HG02678 (cell line): ENCODE data around the gene ENTPD8.

Experiments used
- ATAC-seq: cut with Tn5 transposase; IDR thresholded peaks from one replicate; pipeline ENCODE4 v1.9.1; 2021; ENCODE audit warnings: mild to moderate bottlenecking, moderate library complexity; ENCODE audit not compliant: unreplicated experiment

ENTPD8 gene, protein sequence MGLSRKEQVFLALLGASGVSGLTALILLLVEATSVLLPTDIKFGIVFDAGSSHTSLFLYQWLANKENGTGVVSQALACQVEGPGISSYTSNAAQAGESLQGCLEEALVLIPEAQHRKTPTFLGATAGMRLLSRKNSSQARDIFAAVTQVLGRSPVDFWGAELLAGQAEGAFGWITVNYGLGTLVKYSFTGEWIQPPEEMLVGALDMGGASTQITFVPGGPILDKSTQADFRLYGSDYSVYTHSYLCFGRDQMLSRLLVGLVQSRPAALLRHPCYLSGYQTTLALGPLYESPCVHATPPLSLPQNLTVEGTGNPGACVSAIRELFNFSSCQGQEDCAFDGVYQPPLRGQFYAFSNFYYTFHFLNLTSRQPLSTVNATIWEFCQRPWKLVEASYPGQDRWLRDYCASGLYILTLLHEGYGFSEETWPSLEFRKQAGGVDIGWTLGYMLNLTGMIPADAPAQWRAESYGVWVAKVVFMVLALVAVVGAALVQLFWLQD

DNA sequence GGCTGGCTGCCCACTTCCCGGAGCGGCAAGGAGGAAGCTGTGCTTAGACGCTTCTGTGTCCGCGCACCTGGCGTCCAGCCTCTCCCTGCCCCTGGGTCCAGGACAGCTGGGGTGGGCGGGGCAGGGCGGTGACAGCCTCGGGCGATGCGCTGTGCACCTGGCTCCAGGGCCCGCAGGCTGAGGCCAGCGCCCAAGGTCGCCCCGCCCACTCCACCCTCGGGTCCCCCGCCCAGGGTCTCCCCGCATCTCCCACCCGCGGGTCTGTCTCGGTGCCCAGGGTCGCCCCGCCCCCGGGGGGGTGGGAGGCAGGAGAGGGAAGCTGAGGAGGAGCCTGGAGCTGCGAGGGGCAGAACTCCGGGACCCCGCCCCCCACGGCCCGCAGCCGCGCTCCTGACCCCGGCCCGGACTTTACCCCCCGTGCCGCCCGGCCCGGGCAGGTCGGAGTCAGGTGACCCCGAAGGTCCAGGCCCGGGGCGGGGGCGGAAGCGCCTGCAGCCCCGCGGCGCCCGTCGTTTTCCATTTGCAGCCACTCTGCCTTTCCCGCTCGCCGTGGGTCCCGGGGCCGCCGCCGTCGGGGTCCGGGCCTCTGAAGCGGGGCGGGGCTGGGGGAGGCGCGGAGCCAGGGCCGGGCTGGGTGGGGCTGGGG, at the start of gene ENTPD8:
TSS of gene ENTPD8 (minus strand) at position 69 of the 646 bp plus-strand sequence. CDS start 3,072 bp downstream, outside the sequence.
- ATAC-seq: no peak

DNA sequence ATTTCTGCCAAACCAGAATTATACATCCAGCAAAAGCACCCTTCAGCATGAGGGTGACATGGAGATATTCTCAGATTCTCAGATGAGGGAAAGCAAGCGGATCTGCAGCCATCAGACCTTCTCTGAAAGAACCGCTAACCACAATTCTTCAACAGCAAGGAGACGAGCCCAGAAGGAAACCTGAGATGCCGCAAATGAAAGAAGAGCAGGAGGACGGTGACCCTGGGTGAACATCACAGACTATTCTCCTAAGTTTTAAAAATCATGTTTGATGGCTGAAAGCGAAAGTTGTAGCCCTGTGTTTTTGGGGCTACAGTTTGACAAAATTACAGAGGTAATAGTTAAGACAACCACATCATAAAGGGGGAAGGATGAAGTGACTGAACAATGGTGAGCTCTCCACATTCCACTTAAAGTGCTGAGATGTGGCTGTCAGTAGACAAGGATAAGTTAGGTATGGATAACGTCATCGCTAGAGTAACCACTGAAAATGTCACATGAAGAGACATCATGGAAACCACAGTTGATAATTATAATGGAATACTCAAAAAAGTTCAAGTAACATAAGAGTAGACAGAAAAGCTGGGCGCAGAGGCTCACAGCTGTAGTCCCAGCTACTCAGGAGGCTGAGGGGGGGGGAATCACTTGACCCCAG, 49.5 kb upstream of the ENTPD8 start:
- ATAC-seq: no peak

DNA sequence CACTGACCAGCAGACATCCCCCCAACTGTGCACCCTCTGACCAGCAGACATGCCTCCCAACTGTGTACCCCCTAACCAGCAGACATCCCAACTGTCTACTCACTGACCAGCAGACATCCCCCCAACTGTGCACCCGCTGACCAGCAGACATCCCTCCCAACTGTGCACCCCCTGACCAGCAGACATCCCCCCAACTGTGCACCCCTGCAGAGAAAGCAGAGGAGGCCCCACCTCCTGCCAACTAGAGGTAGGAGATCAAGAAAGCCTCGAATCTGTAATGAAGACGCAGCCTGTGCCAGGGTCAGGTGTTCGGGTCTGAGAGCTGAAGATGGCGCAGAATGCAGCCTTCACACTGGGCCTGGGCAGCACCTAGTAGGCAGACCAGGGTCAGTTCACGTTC, 47.7 kb upstream of the ENTPD8 start:
- ATAC-seq: no peak

DNA sequence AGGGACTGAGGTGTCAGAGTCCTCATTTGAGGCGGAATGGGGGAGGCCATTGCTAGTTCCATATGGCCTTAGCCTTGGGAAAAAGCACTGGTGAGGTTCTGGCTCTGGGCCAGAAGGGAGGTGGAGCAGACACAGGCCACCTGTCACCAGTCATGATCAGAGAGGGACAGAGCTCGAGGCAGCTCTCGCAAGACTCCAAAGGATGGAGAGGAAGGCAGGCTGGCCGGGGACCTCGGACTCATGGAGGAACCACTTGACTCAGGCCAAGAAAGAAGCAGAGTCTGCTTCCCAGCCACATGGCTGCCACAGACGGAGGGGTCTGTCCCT, 47.1 kb upstream of the ENTPD8 start:
- no peak for ATAC-seq

DNA sequence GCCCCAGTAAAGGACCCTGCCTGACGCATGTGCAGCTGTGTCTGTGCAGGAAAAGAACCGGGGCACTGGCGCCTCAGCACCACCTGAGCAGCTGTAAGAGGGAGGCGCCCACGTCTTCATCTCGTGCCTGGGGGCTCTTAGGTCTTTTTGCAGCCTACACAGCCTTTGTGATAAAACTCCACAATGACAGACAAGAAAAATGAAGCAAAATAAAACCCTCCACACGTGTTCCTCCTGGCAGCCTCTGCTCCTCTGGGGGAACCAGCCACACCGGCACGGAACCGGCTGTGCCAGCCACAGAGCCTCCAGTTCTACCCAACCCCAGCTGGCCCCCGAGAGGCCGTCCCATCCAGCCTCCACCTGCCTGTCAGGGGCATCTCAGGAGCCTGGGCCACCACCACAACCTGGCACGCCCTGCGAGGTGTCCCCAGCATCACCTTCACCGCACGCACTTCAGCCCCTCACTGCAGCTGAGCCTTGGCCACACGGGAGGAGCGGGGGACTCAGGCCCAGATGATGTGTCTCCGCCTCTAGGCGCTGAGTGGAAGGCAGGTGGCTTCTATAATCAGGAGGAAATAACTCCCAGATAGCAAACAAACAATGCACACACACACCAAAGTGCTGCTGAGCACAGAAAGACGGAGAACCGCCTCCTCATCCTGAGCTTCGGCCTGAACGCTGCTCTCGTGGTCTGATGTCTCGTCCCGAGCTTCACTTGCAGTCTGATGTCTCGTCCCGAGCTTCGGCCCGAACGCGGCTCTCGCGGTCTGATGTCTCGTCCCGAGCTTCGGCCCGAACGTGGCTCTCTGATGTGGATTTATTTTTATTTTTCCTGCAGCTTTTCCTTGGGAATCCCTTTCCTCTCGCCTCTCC, 46.5 kb upstream of the ENTPD8 start:
- ATAC-seq: no peak

DNA sequence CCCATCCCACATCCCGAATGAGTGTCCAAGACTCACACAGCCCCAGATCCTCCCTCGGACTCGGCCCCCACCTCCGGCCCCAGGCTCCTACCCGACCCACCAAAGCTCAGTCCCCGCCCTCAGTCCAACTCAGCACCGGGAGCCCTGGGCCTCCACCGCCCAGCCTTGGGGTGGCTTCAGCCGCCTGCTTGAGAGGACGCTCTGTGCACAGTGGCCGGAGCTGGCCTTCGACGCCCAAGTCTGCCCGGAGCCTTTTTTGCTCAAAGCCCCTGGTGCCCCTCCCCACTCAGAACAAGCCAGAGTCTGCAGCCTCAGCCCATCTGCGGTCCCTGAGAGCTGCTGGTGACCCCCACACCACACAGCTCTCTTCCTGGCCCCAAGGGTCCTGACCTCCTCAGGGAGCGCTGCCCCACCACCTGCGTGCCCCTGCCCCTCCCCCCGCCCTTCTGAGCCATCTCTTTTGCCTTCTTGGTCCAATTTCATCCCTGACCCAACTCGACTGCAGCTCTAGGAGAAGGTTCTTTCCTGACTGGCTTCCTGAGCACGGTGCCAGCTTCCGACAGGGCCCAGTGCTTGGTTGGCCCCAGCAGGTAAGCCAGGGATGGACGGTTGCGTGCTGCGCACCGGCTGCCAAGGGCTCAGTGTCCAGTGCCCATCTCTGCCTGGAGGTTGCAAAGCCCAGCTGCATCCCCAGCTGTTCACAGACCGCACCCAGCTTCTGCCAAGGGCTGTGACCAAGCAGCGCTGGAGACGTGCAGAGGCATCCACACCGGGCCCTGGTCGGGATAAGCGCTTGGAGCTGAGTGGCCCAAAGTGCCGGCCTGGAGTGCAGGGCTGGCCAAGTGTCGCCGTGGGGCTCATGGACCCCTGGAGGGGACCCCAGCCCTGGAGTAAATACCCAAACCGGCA, 45.6 kb upstream of the ENTPD8 start:
- no peak for ATAC-seq

DNA sequence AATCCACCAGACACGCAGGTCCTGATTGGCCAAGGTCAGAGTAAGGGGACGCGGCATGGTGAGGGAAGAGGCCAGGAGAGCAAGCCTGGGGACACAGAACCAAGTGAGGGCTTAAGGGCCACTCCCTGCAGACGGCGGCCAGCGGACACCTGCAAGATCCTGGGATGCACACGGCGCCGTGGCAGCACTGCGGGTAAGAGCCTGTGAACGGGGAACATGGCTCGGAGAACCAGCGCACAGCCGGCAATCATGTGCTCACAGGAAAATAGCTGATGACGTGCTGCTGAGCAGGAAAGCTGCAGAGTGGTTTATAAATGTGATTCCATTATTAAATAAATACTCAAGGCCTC, 45.0 kb upstream of the ENTPD8 start:
- ATAC-seq: no peak

DNA sequence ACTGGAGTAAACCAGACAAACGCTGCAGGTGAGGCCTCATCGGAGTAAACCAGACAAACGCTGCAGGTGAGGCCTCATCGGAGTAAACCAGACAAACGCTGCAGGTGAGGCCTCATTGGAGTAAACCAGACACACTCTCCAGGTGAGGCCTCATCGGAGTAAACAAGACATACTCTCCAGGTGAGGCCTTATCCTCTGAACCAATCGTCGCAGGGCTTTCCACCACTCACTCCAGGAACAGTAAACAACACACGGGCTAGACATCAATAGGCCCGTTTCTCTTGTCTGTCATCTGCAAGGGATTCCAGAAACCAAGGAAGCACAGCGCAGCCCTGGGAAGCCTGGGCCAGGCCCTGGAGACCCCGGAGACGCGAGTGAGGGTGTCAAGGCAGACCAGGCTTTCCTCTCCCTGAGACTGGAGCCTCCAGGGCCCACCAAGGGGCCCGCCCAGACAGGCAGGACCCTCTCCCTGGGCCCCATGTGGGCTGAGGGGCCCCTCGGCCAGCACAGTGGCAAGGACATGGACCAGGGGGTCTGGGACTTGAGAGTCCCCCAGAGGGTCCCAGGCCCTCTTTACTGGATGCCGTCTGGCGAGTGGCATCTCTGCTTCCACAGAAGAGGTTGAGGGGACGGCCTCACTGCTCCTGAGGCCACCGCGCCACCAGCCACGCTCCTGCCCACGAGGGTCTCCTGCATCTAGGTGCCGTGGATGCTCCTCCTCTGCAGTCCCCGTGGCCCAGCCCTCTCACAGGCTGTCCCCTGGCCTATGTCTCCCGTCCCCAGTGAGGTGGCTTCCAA, 44.4 kb upstream of the ENTPD8 start:
- ATAC-seq: no peak

DNA sequence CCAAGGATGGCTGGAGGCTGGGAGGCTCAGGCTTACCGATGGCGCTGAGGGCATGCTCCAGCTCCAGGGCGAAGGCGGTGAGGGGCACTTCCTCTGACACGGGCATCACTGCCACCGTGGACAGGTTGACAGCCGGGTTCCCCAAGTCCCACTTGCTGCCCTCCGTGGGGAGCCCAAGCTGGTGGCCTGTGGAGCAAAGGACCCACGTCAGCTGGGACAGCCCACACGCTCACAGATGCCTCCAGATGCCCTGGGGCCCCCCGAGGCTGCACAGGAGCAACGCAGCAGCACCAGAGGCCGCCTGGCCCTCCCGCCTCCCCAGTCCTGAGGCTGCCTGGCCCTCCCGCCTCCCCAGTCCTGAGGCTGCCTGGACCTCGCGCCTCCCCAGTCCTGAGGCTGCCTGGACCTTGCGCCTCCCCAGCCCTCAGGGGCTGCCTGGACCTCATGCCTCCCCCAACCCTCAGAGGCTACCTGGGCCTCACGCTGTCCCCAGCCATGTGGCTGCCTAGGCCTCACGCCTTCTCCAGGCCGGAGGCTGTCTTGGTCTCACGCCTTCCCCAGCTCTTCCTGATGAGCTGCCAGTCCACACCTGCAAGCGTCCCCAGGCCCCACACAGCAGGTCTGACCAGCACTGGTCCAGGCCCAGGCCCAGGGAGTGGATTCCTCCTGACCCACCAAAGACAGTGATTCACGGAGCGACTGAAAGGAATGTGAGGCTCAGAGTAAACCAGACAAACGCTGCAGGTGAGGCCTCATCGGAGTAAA, 43.6 kb upstream of the ENTPD8 start:
- no peak for ATAC-seq

DNA sequence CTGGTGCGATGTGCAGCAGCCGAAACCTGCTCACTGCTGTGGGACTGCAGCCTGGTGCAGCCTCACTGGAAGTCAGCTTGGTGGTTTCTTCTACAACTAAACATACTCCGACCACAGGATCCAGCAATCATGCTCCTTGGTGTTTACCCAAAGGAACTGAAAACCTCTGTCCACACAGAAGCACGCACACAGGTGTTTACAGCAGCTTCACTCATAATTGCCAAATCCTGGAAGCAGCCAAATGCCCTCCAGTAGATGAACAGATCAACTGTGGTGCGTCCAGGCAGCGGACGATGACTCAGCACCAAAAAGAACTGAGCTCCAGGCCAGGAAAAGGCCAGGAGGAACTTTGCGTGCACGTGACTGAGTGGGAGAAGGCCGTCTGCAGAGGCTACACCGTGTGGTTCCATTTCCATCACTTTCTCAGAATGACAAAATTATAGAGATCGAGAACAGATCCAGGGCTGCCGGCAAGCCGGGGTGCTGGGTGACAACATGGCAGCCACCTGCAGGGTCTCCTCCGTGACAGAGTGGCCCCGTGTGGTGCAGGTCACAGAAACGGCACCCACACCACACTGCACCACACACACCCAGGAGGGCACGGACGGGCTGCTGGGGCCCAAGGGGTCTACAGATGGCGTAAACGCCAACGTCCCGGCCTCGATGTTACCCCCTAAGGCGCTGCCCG, 41.1 kb upstream of the ENTPD8 start:
- ATAC-seq: no peak

DNA sequence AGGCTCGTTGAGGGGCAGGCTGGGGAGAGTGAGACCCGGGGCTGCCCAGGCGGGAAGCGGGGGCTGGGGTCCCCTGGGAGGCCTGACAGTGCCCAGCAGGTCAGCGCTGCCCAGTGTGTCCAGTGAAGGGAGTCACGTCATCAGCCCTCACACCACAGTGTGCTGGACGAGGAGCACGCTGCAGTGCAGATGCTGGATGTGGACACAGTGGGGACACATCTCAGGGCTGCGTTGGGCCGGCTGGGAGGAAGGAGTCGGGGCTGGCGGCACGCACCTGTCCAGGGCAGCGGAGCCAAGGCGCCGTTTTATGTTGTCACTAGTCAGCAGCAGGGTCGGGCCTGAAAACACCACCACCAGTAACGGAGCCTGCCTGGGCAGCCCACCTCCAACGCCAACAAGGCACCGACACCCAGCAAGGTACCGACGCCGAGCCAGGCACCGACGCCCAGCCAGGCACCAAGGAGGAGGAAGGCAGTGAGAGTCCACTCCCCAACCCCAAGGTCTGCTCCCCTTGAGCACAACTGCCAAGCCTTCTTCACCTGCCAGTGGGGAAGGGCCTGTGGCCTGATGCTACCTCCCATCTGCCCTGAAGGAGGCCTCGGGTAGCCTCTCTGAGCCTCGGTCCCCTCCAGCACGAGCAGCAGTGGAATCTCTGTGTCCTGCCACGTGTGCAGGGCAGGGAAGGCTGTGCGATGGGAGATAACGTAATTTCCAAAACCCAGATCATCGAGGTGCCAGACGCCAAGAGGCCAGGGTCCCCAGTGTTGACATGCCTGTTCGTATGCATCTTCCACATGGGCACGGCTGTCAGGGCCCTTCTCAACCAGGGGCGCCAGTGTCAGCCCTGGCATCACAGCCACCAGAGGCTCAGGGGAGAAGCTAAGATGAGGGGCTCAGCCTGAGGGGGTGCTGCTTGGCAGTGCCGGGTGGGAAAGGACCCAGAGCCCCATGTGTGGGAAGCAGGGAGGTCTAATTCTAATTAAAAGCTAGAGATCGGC, 39.8 kb upstream of the ENTPD8 start:
- ATAC-seq: no peak

DNA sequence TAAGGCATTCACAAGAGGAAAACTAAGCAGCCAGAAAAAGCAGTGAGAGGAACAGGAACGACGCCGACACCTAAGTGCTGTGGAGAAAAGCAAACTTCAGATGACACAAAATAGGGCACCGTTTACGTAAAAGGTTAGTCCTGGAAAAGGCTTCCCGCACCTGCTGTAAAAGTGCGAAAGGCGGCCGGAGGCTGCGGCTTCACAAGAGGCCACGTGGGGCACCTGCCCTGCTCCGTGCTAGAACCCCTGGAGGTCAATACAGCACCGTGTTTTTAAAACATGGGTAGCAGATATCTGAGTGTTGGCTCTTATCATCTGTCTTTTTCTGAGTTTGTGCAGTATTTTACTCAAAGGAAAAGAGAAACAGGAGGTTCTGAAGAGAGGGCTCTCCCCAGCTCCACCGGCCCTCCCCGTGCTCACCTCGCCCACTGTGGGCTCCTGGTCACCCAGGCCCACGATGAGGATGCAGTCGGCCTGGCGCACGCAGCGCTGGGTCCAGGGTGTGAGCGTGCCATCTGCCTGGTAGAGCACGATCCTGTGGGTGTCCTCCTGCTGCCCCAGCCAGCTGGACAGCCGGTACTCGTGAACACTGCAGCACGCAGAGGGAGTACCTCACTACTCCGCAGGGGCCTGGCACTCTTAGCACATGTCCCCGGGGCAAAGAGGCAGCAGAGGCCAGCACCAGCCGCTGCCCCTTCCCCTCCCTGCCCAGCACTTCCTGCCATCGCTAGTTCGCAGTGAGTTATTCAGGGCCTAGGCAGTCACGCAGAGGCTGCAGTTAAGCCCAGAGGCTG, 38.9 kb upstream of the ENTPD8 start:
- ATAC-seq: no peak

DNA sequence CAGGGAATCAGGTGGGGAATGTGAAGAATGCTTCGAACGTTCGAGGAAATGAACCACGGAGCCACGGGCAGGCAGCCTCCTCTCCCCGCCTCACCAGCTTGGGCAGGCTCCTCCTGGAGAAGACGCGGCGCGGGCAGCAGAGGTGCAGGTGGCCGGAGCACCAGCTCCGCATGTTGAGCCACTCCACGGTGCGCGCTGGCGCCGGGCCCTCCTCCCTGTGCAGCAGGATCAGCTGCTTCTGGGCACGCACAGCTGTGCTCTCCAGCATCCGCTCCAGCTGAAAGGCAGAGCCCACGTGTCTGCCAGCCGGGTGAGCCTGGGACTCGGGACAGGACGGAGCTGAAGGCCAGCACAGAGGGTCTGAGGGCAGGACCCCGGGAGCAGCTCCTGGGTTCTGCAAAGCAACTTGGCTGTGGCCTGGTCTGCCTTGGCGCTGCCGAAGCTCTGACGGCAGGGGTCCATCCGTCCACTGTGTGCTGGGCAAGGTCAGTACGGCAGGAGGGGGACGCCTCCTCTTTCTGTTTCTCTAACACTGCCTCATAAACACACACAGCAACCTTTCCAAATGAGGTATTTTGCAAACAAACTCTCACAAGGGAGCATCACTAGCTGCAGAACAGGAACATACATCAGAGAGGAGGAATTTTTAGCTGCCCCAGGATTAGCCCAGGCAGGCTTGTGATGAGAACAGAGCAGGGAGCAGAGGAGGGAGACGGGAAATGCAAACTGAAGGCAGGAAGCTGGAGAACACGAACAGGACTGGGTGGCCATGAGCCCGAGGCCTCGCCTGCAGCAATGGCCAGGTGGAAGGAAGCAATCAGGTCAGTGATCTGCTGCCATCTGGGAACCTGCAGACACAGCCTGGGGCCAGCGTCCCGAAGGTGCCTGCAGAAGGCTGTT, 38.1 kb upstream of the ENTPD8 start:
- ATAC-seq: no peak

DNA sequence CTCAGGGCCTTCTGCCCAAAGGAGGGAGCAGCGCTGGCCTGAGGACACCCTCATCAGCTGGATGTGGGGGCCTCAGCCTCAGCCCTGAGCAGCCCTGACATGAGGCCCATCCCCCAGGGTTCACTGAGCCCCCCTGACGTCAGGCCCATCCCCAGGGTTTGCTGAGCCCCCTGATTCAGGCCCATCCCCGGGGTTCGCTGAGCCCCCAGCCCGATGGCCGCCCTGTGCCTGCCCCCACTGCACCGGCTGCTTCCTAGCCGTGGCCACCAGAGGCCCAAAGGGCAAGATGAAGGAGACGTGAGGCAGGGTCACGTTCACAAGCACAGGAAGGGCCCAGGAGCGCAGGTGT, 37.4 kb upstream of the ENTPD8 start:
- no peak for ATAC-seq
